ENCODE results near the gene KLHL11. TPM values are rescaled to one million over a fixed set of nuclear protein-coding genes. Genes with fewer than 3 reads are reported as not detected.

The KLHL11 gene
- total RNA-seq, 1 donor from 2014 or later, result 15.2 TPM

GRCh38 chr17:41812381-41813151 is 52.7 kb downstream of the KLHL11 start, which contains the start of gene FKBP10:
Gene FKBP10 (plus strand): TSS chr17:41813004. CDS start chr17:41813035, 31 bp downstream.
- H3K36me3 ChIP-seq, result no peaks in the 10 kb centered on the region
- peak within 1 kb of the TSS; percentile 66 to 83 for H3K4me3 ChIP-seq
- intact Hi-C loops (cut with DNase I), result no loop called here
- TF ChIP-seq CTCF (IDR thresholded peaks at IDR 0.05) (peak in 1 of 3 experiments; percentile 10), POLR2A (IDR thresholded peaks at IDR 0.05) (no peak), POLR2AphosphoS5 (IDR thresholded peaks at IDR 0.05; ENCODE audit: insufficient read depth in 1 of 2, low read depth in 1 of 2) (peak in 1 of 2 donors; percentile 76)
- H3K27me3 ChIP-seq, result no peaks in the 10 kb centered on the region
- H3K9me3 ChIP-seq, result no peaks in the 10 kb centered on the region
- peaks cover 33% of the 10 kb centered on the region for H3K4me1 ChIP-seq
- peak within 1 kb of the TSS; percentile 87 for H3K27ac ChIP-seq
- DNase-seq (ENCODE audit: extremely low spot score in 2 of 2), result no peak

- Histone ChIP-seq H3K4me3 (peak within 1 kb of the TSS; percentile 66 to 83), H3K4me1 (peaks cover 33% of the 10 kb centered on the region), H3K36me3 (no peaks in the 10 kb centered on the region), H3K27me3 (no peaks in the 10 kb centered on the region), H3K27ac (peak within 1 kb of the TSS; percentile 87), H3K9me3 (no peaks in the 10 kb centered on the region)
- intact Hi-C loops (cut with DNase I), result no loop called here
- no peak for DNase-seq (ENCODE audit: extremely low spot score in 2 of 2)
- TF ChIP-seq CTCF (IDR thresholded peaks at IDR 0.05) (peak; percentile 26 to 79 (median 40)), POLR2AphosphoS5 (IDR thresholded peaks at IDR 0.05; ENCODE audit: insufficient read depth in 1 of 2, low read depth in 1 of 2) (no peak), POLR2A (IDR thresholded peaks at IDR 0.05) (peak in 1 of 2 donors; percentile 10)
Observed at GRCh38 chr17:41811549-41812380, 53.5 kb downstream of the KLHL11 start, which contains the start of gene P3H4. Gene P3H4 (minus strand): TSS chr17:41811949. CDS start chr17:41811915, 34 bp downstream.

GRCh38 chr17:41810659-41811548 is 54.3 kb downstream of the KLHL11 start:
- DNase-seq (ENCODE audit: extremely low spot score in 2 of 2), result no peak
- Histone ChIP-seq H3K27me3 (no peaks in the 10 kb centered on the region), H3K9me3 (no peaks in the 10 kb centered on the region), H3K36me3 (no peaks in the 10 kb centered on the region), H3K4me3 (peak overlapping the region; percentile 66 to 83), H3K27ac (peak overlapping the region; percentile 87), H3K4me1 (peaks cover 33% of the 10 kb centered on the region)
- intact Hi-C loops (cut with DNase I), result no loop called here
- TF ChIP-seq POLR2AphosphoS5 (IDR thresholded peaks at IDR 0.05; ENCODE audit: insufficient read depth in 1 of 2, low read depth in 1 of 2) (no peak), CTCF (IDR thresholded peaks at IDR 0.05) (no peak), POLR2A (IDR thresholded peaks at IDR 0.05) (no peak)

GRCh38 chr17:41806685-41807445 is 58.4 kb downstream of the KLHL11 start:
- Histone ChIP-seq H3K27ac (no peak overlapping the region), H3K9me3 (no peaks in the 10 kb centered on the region), H3K36me3 (no peaks in the 10 kb centered on the region), H3K4me1 (peaks cover 24% of the 10 kb centered on the region), H3K4me3 (no peak overlapping the region), H3K27me3 (no peaks in the 10 kb centered on the region)
- no peak for DNase-seq (ENCODE audit: extremely low spot score in 2 of 2)
- intact Hi-C loops (cut with DNase I), result no loop called here
- no peak for TF ChIP-seq POLR2AphosphoS5 (IDR thresholded peaks at IDR 0.05; ENCODE audit: insufficient read depth in 1 of 2, low read depth in 1 of 2)
- TF ChIP-seq POLR2A (IDR thresholded peaks at IDR 0.05), result no peak
- TF ChIP-seq CTCF (IDR thresholded peaks at IDR 0.05), result no peak
